ENCODE measurements around the gene KCNE4. TPM values are rescaled to one million over a fixed set of nuclear protein-coding genes. Genes with fewer than 3 reads are reported as not detected.

The KCNE4 gene
- total RNA-seq, 1 experiment from 2014 or later = not detected

- intact Hi-C loops (cut with micrococcal nuclease) = no loop called here
- TF ChIP-seq CTCF (IDR thresholded peaks at IDR 0.05; ENCODE audit: unreplicated experiment) = no peak
- Mint-ChIP-seq H3K9me3 (ENCODE audit: unreplicated experiment) (no peaks in the 10 kb centered on the region), H3K27me3 (ENCODE audit: insufficient read depth, unreplicated experiment) (peaks cover 10% of the 10 kb centered on the region), H3K36me3 (ENCODE audit: insufficient read depth, unreplicated experiment) (no peaks in the 10 kb centered on the region), H3K4me3 (ENCODE audit: unreplicated experiment) (no peak overlapping the region), H3K27ac (ENCODE audit: low read depth, unreplicated experiment) (no peak overlapping the region), H3K4me1 (ENCODE audit: insufficient read depth, unreplicated experiment) (no peaks in the 10 kb centered on the region)
- ChIA-PET POLR2A (no interaction called here), CTCF (interaction anchor here (0.6 kb wide), 1 partner anchor 496 kb away, joined by 4 read pairs; no protein-coding TSS in a partner anchor)
- no TSS peak for BruUV-seq (replicated peaks)
- no peak for DNase-seq (ENCODE audit: unreplicated experiment)
These were observed 16.1 kb downstream of the KCNE4 start for GRCh38 chr2:223068071-223068470.

- Mint-ChIP-seq H3K4me3 (ENCODE audit: unreplicated experiment) (no peak overlapping the region), H3K27me3 (ENCODE audit: insufficient read depth, unreplicated experiment) (peaks cover 10% of the 10 kb centered on the region), H3K9me3 (ENCODE audit: unreplicated experiment) (no peaks in the 10 kb centered on the region), H3K4me1 (ENCODE audit: insufficient read depth, unreplicated experiment) (no peaks in the 10 kb centered on the region), H3K27ac (ENCODE audit: low read depth, unreplicated experiment) (no peak overlapping the region), H3K36me3 (ENCODE audit: insufficient read depth, unreplicated experiment) (no peaks in the 10 kb centered on the region)
- no peak for TF ChIP-seq CTCF (IDR thresholded peaks at IDR 0.05; ENCODE audit: unreplicated experiment)
- DNase-seq (ENCODE audit: unreplicated experiment) = no peak
- ChIA-PET CTCF (interaction anchor here (0.8 kb wide), 1 partner anchor 21 kb away, joined by 4 read pairs; no protein-coding TSS in a partner anchor), POLR2A (no interaction called here)
- BruUV-seq (replicated peaks) = no TSS peak
- intact Hi-C loops (cut with micrococcal nuclease) = no loop called here
These were observed 17.5 kb downstream of the KCNE4 start for GRCh38 chr2:223069465-223069864.

DNA sequence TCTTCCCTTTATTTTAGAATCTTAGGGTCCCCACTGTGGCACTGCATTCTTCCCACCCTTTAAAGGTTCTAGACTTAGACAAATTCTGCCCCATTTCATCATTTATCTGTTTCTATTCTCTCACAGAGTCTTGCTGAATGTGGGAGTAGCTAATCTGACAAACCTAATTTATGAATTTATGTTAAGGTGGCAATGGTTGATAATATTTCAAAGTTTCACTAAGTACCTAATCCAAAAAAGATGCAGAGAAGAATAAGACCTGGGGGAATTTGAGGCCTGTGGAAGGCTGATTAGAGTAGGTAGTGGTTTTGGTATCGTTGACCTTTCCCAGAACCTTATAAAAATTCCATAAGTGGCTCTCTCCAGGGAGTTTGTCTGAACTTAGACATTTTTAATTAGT is 18.0 kb downstream of the KCNE4 start:
- H3K27ac Mint-ChIP-seq (ENCODE audit: low read depth, unreplicated experiment) = no peak overlapping the region
- DNase-seq (ENCODE audit: unreplicated experiment) = no peak
- H3K27me3 Mint-ChIP-seq (ENCODE audit: insufficient read depth, unreplicated experiment) = peaks cover 10% of the 10 kb centered on the region
- CTCF ChIA-PET = no interaction called here
- no peaks in the 10 kb centered on the region for H3K4me1 Mint-ChIP-seq (ENCODE audit: insufficient read depth, unreplicated experiment)
- intact Hi-C loops (cut with micrococcal nuclease) = no loop called here
- no TSS peak for BruUV-seq (replicated peaks)
- no peaks in the 10 kb centered on the region for H3K9me3 Mint-ChIP-seq (ENCODE audit: unreplicated experiment)
- TF ChIP-seq CTCF (IDR thresholded peaks at IDR 0.05; ENCODE audit: unreplicated experiment) = no peak
- no peak overlapping the region for H3K4me3 Mint-ChIP-seq (ENCODE audit: unreplicated experiment)
- POLR2A ChIA-PET = no interaction called here
- no peaks in the 10 kb centered on the region for H3K36me3 Mint-ChIP-seq (ENCODE audit: insufficient read depth, unreplicated experiment)

DNA sequence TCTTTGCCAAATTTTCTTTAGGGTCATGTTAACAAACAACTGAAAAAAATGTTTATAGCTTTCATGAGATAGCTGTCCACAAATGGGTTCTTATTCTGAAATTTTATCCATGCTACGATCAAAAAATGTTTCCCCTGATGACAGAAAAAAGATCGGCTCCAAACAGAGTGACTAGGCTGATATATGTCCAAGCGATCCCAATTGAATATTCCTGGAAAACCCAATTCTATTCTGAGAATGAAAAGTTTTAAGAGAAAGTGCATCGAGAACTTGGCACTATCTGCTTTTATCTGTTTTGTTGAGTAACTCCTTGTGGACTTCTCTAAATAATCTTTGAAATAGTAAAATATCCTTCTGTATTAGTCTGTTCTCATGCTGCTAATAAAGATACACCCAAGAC is 19.1 kb downstream of the KCNE4 start:
- Mint-ChIP-seq H3K36me3 (ENCODE audit: insufficient read depth, unreplicated experiment) (no peaks in the 10 kb centered on the region), H3K9me3 (ENCODE audit: unreplicated experiment) (no peaks in the 10 kb centered on the region), H3K27me3 (ENCODE audit: insufficient read depth, unreplicated experiment) (peaks cover 10% of the 10 kb centered on the region), H3K27ac (ENCODE audit: low read depth, unreplicated experiment) (no peak overlapping the region), H3K4me3 (ENCODE audit: unreplicated experiment) (no peak overlapping the region), H3K4me1 (ENCODE audit: insufficient read depth, unreplicated experiment) (no peaks in the 10 kb centered on the region)
- POLR2A ChIA-PET = no interaction called here
- CTCF ChIA-PET = interaction anchor here (0.7 kb wide), 1 partner anchor 9 kb away, joined by 4 read pairs; no protein-coding TSS in a partner anchor
- BruUV-seq (replicated peaks) = no TSS peak
- no peak for TF ChIP-seq CTCF (IDR thresholded peaks at IDR 0.05; ENCODE audit: unreplicated experiment)
- intact Hi-C loops (cut with micrococcal nuclease) = no loop called here
- DNase-seq (ENCODE audit: unreplicated experiment) = no peak
